ENCODE data around the gene TSPAN5. TPM values are rescaled to one million over a fixed set of nuclear protein-coding genes. Genes with fewer than 3 reads are reported as not detected.

TSPAN5 gene
- total RNA-seq, 4 donors from 2014 or later, result 25.5 to 41.5 (median 36.5) TPM

DNA sequence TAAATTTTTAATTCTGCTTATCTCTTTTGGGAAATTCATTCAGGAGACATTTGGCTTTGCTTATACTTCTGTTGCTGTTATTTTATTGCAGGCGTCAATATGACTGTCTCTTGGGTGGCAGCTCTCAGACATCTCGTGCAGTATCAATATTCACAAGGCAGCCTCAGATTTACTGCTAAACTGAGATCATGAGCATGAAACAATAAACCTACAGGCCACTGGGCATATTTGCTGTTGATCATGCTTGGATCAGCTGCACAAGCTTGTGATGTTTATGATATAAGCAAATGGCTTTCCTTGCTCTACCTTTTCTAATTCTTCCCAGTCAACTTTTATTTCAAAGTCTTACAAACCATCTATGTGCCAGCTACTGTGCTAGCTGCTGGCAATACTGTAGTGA, 39.2 kb downstream of the TSPAN5 start:
- no peak for TF ChIP-seq POLR2A (IDR thresholded peaks at IDR 0.05)
- TF ChIP-seq, protein P1, sequence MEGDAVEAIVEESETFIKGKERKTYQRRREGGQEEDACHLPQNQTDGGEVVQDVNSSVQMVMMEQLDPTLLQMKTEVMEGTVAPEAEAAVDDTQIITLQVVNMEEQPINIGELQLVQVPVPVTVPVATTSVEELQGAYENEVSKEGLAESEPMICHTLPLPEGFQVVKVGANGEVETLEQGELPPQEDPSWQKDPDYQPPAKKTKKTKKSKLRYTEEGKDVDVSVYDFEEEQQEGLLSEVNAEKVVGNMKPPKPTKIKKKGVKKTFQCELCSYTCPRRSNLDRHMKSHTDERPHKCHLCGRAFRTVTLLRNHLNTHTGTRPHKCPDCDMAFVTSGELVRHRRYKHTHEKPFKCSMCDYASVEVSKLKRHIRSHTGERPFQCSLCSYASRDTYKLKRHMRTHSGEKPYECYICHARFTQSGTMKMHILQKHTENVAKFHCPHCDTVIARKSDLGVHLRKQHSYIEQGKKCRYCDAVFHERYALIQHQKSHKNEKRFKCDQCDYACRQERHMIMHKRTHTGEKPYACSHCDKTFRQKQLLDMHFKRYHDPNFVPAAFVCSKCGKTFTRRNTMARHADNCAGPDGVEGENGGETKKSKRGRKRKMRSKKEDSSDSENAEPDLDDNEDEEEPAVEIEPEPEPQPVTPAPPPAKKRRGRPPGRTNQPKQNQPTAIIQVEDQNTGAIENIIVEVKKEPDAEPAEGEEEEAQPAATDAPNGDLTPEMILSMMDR (IDR thresholded peaks at IDR 0.05), result no peak
- no peak for DNase-seq (ENCODE audit: low spot score in 2 of 2)
- WGBS, 2 donors, result 74 to 78% methylated on average over 2 of the region's 2 CpGs
- H3K4me3 ChIP-seq (ENCODE audit: low read depth, poor library complexity, severe bottlenecking), result no peak overlapping the region
- intact Hi-C loops (cut with DNase I; ENCODE audit: low total_unique reads), result no loop called here

DNA sequence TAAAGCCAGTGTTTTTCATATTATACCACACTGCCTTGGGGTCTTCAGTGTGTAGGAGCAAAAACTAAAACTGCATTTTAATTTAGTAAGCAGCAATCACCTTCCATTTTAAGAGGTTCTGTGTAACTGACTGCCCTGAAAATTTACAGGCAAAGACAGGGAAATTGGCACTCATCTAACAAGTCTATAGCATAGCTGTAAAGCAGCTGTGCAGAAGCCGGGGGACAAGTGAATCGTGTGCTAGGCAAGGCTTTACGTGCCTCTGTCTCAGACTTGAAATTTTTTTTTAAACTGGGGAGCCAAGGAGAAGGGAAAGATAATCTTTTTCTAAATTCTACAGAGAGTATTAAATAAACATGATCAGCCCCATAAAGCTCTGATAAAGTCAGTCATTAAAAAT, 39.7 kb downstream of the TSPAN5 start:
- no peak for TF ChIP-seq POLR2A (IDR thresholded peaks at IDR 0.05)
- TF ChIP-seq, protein P1 (IDR thresholded peaks at IDR 0.05), result no peak
- intact Hi-C loops (cut with DNase I; ENCODE audit: low total_unique reads), result no loop called here
- WGBS, 2 donors, result 86 to 87% methylated on average over 3 of the region's 3 CpGs
- DNase-seq (ENCODE audit: low spot score in 2 of 2), result no peak
- H3K4me3 ChIP-seq (ENCODE audit: low read depth, poor library complexity, severe bottlenecking), result no peak overlapping the region

GRCh38 chr4:98617358-98618047, 40.9 kb downstream of the TSPAN5 start:
- DNase-seq (ENCODE audit: low spot score in 2 of 2), result no peak
- no peak overlapping the region for H3K4me3 ChIP-seq (ENCODE audit: low read depth, poor library complexity, severe bottlenecking)
- no peak for TF ChIP-seq POLR2A (IDR thresholded peaks at IDR 0.05)
- TF ChIP-seq, protein P1 (IDR thresholded peaks at IDR 0.05), result no peak
- WGBS, 2 donors, result 95 to 96% methylated on average over 2 of the region's 2 CpGs
- intact Hi-C loops (cut with DNase I; ENCODE audit: low total_unique reads), result no loop called here

GRCh38 chr4:98615991-98616390, 42.4 kb downstream of the TSPAN5 start:
- intact Hi-C loops (cut with DNase I; ENCODE audit: low total_unique reads), result no loop called here
- DNase-seq (ENCODE audit: low spot score in 2 of 2), result no peak

DNA sequence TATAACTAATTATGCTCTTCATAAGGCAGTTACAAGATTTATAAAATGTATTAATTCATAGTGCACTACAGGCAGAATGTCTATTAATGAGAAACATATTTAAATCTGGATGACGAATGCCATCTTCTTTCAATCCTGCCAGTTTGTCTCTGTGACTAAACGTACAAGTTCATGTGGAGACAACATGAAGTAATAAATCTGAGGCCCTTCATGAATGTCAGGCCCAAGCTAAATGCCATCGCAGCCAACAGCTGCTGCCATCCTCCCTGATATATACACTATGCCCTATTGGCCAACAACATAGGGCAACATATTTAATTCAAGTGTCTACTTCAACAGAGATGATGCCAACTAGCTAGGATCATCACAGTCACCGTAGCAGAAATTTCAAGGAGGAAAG, 43.7 kb downstream of the TSPAN5 start:
- H3K4me3 ChIP-seq (ENCODE audit: low read depth, poor library complexity, severe bottlenecking), result no peak overlapping the region
- no peak for DNase-seq (ENCODE audit: low spot score in 2 of 2)
- TF ChIP-seq, protein P1 (IDR thresholded peaks at IDR 0.05), result no peak
- no peak for TF ChIP-seq POLR2A (IDR thresholded peaks at IDR 0.05)
- intact Hi-C loops (cut with DNase I; ENCODE audit: low total_unique reads), result no loop called here
- 38 to 56% methylated on average over 4 of the region's 4 CpGs for WGBS, 2 donors

More at GRCh38 chr4:98615991-98616390, 42.4 kb downstream of the TSPAN5 start:
- no peak overlapping the region for H3K4me3 ChIP-seq (ENCODE audit: low read depth, poor library complexity, severe bottlenecking)
- 86 to 93% methylated on average over 3 of the region's 3 CpGs for WGBS, 2 donors
- TF ChIP-seq, protein P1 (IDR thresholded peaks at IDR 0.05), result no peak
- TF ChIP-seq POLR2A (IDR thresholded peaks at IDR 0.05), result no peak

GRCh38 chr4:98614094-98614493, 44.3 kb downstream of the TSPAN5 start:
- DNase-seq (ENCODE audit: low spot score in 2 of 2), result no peak
- TF ChIP-seq POLR2A (IDR thresholded peaks at IDR 0.05), result no peak
- TF ChIP-seq, protein P1 (IDR thresholded peaks at IDR 0.05), result no peak
- intact Hi-C loops (cut with DNase I; ENCODE audit: low total_unique reads), result no loop called here
- no peak overlapping the region for H3K4me3 ChIP-seq (ENCODE audit: low read depth, poor library complexity, severe bottlenecking)
- 77 to 83% methylated on average over 3 of the region's 3 CpGs for WGBS, 2 donors

All from lower leg skin (tissue), 4 donors.